A549 (cell line): ENCODE data around the gene TRPV3.

Source experiments
- ESRRA ChIP-seq: fragments of 150-350 bp; IDR thresholded peaks from 2 replicates; pipeline ENCODE4 v1.6.1; 2014; ENCODE audit warnings: mild to moderate bottlenecking, low read length, borderline replicate concordance
- TF ChIP-seq, protein P1 (sequence below): fragments of >200 bp; sonication (Bioruptor Twin); formaldehyde crosslinking; IDR thresholded peaks from 3 replicates; pipeline ENCODE4 v1.5.1; 2016

DNA sequence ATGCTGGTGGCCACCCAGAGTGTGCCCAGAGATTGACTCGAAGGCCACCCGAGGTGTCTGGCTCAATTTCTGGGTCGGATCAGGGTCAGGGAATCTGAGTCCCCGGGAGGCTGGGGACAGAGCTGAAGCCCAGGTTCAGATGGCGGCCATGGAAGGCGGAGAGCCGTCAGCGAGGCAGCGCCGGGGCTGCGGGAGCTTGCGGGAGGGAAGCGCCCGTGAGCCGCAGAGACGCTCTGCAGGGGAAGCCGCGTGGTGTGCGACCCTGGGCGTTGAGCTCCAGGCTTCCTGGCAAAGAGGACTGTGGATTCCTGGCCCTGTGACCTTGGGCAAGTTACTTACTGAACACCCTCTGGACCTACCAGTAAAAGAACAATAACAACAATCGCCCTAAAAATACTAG is 85.5 kb downstream of the TRPV3 start:
- TF ChIP-seq, protein P1, sequence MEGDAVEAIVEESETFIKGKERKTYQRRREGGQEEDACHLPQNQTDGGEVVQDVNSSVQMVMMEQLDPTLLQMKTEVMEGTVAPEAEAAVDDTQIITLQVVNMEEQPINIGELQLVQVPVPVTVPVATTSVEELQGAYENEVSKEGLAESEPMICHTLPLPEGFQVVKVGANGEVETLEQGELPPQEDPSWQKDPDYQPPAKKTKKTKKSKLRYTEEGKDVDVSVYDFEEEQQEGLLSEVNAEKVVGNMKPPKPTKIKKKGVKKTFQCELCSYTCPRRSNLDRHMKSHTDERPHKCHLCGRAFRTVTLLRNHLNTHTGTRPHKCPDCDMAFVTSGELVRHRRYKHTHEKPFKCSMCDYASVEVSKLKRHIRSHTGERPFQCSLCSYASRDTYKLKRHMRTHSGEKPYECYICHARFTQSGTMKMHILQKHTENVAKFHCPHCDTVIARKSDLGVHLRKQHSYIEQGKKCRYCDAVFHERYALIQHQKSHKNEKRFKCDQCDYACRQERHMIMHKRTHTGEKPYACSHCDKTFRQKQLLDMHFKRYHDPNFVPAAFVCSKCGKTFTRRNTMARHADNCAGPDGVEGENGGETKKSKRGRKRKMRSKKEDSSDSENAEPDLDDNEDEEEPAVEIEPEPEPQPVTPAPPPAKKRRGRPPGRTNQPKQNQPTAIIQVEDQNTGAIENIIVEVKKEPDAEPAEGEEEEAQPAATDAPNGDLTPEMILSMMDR: no peak
- no peak for TF ChIP-seq ESRRA
